Measurements from ENCODE around the gene ZNF764.

DNA sequence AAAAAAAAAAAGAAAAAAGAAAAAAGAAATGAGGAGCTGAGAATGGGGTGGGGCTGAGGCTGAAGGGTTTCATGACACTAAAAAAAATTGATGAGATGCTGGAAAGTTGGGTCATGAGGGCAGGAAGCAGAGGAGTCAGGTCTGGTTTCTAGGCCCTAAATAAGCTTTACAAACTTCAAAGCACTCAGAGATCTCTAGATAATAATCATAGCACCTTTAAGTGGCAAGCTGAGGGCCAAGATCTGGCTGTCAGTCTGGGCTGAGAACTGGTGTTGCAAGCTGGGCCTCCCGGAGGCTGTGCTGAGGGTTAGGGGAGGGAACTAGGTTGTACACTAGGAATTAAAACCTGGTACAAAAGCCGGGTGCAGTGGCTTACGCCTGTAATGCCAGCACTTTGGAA is 6.4 kb downstream of the ZNF764 start:
- TF ChIP-seq, protein P1, sequence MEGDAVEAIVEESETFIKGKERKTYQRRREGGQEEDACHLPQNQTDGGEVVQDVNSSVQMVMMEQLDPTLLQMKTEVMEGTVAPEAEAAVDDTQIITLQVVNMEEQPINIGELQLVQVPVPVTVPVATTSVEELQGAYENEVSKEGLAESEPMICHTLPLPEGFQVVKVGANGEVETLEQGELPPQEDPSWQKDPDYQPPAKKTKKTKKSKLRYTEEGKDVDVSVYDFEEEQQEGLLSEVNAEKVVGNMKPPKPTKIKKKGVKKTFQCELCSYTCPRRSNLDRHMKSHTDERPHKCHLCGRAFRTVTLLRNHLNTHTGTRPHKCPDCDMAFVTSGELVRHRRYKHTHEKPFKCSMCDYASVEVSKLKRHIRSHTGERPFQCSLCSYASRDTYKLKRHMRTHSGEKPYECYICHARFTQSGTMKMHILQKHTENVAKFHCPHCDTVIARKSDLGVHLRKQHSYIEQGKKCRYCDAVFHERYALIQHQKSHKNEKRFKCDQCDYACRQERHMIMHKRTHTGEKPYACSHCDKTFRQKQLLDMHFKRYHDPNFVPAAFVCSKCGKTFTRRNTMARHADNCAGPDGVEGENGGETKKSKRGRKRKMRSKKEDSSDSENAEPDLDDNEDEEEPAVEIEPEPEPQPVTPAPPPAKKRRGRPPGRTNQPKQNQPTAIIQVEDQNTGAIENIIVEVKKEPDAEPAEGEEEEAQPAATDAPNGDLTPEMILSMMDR (conservative IDR thresholded peaks at IDR 0.05; ENCODE audit: low read depth, low read length): no peak
- TF ChIP-seq EZH2 (IDR thresholded peaks at IDR 0.05; ENCODE audit: borderline replicate concordance, low read depth, low read length, poor library complexity, severe bottlenecking): no peak
